NK-92 treated with Interleukin-12 subunit alpha and Interleukin-12 subunit beta, amount 100 ng/mL, for 24 hours (cell line): ENCODE data around the gene COA1.
"Not testable (repeated sequence)": the region's sequence is repeated elsewhere in the genome, so short reads cannot be mapped to it uniquely, and the experiment has no call there.

Source experiments
- DNase-seq: peaks from one replicate; lab custom pipeline; 2025; lab: John Stamatoyannopoulos, UW

The COA1 gene

DNA sequence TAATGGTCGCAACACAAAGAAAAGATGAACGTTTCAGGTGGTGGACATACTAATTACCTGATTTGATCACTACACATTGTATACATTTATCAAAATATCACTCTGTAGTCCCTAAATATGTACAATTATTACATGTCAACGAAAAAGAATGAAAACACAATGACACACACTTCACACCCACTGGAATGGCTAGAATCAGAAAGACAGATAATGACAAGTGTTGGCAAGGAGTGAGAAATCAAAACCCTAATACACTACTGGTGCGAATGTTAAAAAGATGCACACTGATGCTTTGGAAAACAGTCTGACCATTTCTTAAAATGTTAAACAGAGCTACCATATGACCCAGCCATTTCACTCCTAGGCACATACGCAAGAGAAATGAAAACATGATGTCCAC, 2.3 kb downstream of the COA1 start:
- no peak for DNase-seq

- no peak for DNase-seq
These were observed 2.9 kb downstream of the COA1 start for GRCh38 chr7:43726466-43726865.

DNA sequence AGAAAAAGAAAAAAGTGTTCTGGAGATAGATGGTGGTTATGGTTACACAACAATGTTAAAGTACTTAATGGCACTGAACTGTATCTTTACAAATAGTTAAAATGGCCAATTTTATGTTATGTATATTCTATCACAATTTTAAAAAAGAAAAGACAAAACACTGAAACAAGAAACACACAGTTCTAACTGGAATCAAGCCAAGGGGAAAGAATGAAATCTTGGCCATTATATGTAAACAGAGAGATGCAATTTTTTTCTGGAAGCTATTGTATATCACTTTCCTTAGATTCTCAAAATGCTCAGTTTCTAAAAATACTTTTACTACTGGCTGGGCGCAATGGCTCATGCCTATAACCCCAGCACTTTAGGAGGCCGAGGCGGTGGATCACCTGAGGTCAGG, 4.1 kb downstream of the COA1 start:
- DNase-seq, result no peak

- no peak for DNase-seq
These were observed 6.3 kb downstream of the COA1 start for GRCh38 chr7:43723007-43723341.

GRCh38 chr7:43721193-43721806, 8.0 kb downstream of the COA1 start:
- DNase-seq, result no peak

GRCh38 chr7:43716598-43716997, 12.7 kb downstream of the COA1 start:
- no peak for DNase-seq

- not testable (repeated sequence) for DNase-seq
These were observed 13.4 kb downstream of the COA1 start for GRCh38 chr7:43715966-43716365.

DNA sequence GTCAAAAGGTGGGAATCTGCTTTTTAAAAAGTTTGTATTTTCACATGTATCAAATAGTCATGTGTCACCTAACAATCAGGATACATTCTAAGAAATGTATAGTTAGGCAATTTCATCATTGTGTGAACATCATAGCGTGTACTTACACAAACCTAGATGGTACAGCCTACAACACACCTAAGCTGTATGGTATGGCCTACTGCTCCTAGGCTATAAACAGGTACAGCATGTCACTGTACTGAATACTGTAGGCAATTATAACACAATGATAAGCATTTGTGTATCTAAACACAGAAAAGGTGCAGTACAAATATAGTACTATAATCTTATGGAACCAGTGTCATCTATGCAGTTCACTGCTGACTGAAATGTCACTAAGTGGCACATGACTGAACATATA, 17.8 kb downstream of the COA1 start:
- no peak for DNase-seq

- DNase-seq, result not testable (repeated sequence)
These were observed 21.3 kb downstream of the COA1 start for GRCh38 chr7:43708055-43708454.

GRCh38 chr7:43703573-43703972, 25.8 kb downstream of the COA1 start:
- no peak for DNase-seq

DNA sequence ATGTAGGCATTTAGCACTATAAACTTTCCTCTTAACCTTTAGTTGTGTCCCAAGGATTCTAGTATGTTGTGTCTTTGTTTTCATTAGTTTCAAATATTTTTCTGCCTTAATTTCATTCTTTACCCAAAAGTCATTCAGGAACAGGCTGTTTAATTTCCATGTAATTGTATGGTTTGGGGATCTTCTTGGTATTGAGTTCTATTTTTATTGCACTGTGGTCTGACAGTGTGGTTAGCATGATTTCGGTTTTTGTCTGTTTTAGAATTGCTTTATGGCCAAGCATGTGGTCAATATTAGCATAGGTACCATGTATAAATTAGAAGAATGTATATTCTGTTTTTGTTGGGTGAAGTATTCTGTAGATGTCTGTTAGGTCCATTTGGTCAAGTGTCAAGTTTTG, 26.3 kb downstream of the COA1 start:
- no peak for DNase-seq

GRCh38 chr7:43701929-43702328, 27.4 kb downstream of the COA1 start:
- DNase-seq, result no peak

GRCh38 chr7:43701500-43701854, 27.8 kb downstream of the COA1 start:
- no peak for DNase-seq

DNA sequence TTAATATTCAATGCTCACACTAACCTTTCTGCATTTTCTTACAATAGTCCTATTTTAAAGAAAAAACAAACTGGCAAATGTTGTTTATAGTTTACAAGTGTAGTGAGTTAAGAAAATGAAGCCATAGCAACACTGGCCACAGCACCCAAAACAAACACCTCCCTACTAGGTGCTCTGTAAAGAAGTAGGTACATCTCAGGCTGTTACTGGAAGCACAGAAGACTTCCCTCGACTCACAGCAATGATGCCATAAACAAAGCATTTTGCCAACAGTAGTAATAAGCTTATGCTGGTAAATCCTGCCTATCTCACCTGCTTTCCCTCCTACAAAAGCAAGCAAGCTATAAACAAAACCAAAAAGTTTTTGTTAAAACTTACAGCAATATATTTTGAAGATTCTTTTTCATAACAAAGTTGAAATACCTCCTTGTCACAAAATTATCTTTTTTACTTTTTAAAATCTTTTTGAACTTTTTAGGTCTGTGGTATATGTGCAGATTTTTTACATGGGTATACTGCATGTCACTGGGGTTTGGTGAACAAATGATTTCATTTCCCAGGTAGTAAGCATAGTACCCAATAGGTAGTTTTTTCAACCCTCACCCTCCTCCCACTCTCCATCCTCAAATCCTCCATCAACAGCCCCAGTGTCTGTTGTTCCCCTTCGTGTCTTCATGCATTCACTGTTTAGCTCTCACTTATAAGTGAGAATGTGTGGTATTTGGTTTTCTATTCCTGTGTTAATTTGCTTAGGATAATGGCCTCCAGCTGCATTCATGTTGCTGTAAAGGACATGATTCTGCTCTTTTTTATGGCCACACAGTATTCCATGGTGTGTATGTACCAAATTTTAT, 28.4 kb downstream of the COA1 start:
- DNase-seq, result no peak

GRCh38 chr7:43700059-43700501, 29.2 kb downstream of the COA1 start:
- DNase-seq, result no peak

GRCh38 chr7:43698460-43699255, 30.7 kb downstream of the COA1 start:
- DNase-seq, result no peak

DNA sequence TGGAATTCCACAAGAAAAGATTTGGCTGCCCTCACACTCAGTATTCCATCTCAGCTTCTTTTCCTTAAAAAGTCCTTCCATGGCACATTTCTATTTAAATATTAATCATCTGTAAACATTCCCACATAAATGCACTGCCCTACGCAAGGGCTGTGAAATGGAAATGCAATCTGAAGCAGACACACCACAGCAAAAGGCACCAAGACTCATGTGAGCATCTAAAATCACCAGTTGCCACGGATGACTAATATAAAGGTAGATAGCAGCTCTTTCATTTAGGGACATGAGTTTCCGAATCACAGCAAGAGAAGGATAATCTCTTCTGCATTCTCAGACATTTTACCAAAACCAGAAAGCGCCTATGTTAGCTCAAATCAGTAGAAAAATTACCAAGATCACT, 31.6 kb downstream of the COA1 start:
- no peak for DNase-seq

DNA sequence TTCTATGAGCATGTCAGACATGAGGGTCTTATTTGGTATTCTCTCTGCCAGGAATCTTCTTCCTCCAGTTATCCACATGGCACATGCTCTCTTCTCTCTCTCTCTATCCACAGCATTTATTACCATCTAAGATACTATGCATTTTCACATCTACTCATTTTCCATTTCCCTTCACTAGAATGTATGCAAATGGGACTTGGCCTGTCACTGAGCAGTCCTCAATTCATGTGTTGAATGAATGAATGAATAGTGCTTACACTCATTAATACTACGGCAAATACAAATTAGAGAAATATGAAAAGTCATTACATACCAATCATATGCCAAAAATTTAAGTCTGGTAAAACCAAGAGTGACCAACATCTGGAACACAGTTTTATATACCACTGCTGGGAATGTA, 34.0 kb downstream of the COA1 start:
- no peak for DNase-seq

GRCh38 chr7:43694399-43694748, 34.9 kb downstream of the COA1 start:
- DNase-seq, result no peak

DNA sequence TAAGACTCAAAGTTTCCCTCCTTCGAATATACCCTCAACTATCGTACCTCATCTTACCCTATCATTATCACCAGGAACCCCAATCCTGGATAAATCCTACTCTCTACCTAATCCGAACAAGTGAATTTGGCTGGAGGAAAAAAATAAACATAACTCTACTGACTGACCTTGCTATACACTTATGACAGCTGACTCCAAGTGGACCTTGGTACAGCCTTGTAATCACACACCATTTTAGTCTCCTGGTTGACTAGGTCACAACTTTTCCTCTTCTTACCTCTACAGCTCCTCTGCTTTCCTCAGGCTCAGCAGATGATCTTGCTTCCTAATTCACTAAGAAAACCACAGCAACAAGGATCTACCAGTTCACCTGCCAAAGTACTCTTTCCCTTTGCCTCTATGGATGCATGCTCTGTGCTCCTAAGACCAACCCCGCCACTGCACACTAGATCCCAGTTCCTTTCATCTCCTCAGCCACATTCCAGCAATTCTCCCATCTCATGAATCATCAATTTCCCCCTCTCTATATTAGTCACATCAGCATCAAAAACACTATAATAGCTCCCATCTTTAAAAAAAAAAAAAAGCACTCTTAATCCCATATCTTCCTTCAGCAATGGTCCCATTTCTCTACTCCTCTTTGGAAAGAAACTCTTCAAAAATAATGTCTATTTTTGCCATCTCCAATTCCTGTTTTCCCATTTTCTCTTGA, 35.5 kb downstream of the COA1 start:
- no peak for DNase-seq

GRCh38 chr7:43692582-43693373, 36.5 kb downstream of the COA1 start:
- DNase-seq, result no peak

DNA sequence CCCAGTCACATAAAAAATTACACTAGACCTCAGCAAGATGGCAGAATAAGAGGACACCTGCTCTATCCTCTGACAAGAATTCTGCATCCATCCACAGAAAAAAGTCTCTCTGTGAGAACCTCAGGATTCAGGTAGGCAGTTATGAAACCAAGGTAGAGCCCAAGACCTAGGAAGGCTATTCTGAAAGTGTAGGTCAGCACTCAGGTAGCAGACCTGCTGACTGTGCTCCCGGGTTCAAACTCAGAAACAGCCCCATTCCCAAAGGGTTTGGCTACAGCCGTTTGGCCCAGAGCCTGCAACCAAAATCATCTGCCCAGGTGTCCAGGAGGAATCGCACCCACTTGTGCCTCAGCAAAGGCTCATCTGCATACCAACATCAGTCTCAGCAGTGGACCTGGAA, 37.7 kb downstream of the COA1 start:
- no peak for DNase-seq
